ENCODE measurements around the gene KRTAP10-3.

The KRTAP10-3 gene

GRCh38 chr21:44527156-44527982 is 31.2 kb downstream of the KRTAP10-3 start:
- no peak for DNase-seq

- no peak for DNase-seq
Observed at GRCh38 chr21:44526096-44526997, 32.2 kb downstream of the KRTAP10-3 start.

- no peak for DNase-seq
Observed at GRCh38 chr21:44525391-44526095, 33.1 kb downstream of the KRTAP10-3 start.

- DNase-seq: no peak
Observed at GRCh38 chr21:44524414-44525371, 33.9 kb downstream of the KRTAP10-3 start.

DNA sequence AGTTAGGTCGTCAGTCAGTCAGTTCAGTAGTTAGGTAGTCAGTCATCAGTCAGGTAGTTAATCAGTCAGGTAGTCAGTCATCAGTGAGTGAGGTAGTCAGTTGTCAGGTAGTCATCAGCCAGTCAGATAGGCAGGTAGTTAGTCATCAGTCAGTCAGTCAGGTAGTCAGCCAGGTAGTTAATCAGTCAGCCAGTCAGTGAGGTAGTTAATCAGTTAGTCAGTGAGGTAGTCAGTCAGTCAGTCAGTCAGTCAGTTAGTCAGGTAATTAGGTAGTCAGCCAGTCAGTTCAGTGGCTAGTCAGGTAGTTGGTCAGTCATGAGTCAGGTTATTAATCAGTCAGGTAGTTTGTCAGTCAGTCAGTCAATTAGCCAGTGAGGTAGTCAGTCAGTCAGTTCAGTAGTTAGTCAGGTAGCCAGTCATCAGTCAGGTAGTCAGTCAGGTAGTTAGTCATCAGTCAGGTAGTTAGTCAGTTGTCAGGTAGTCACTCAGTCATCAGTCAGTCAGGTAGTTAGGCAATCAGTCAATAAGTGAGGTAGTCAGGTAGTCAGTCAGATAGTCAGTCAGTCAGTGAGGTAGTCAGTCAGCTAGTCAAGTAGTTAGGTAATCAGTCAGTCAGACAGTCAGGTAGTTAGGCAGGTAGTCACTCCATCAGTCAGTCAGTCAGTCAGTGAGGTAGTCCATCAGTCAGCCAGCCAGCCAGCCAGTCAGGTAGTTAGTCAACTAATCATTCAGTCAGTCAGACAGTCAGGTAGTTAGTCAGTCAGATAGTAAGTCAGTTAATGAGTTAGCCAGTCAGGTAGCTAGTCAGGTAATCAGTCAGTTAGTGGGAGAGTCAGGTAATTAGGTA is 34.8 kb downstream of the KRTAP10-3 start:
- no peak for DNase-seq

DNA sequence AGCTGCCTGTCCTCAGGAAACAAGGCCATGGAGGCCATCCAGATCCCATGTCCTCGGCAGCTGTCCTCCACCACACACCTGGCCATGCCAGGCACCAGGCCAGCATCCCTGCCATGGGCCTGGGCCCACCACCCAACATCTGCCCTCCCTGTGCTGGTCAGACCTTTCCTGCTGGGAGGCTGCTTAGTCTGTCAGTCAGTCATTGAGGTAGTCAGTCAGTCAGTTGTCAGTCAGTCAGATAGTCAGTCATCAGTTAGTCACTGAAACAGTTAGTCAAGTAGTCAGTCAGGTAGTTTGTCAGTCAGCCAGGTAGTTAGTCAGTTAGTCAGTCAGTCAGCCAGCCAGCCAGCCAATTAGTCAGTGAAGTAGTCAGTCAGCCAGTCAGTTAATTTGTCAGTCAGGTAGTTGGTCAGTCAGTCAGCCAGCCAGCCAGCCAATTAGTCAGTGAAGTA is 35.8 kb downstream of the KRTAP10-3 start:
- no peak for DNase-seq

GRCh38 chr21:44521928-44522752 is 36.5 kb downstream of the KRTAP10-3 start:
- DNase-seq: no peak

GRCh38 chr21:44521301-44521927 is 37.2 kb downstream of the KRTAP10-3 start:
- DNase-seq: no peak

DNA sequence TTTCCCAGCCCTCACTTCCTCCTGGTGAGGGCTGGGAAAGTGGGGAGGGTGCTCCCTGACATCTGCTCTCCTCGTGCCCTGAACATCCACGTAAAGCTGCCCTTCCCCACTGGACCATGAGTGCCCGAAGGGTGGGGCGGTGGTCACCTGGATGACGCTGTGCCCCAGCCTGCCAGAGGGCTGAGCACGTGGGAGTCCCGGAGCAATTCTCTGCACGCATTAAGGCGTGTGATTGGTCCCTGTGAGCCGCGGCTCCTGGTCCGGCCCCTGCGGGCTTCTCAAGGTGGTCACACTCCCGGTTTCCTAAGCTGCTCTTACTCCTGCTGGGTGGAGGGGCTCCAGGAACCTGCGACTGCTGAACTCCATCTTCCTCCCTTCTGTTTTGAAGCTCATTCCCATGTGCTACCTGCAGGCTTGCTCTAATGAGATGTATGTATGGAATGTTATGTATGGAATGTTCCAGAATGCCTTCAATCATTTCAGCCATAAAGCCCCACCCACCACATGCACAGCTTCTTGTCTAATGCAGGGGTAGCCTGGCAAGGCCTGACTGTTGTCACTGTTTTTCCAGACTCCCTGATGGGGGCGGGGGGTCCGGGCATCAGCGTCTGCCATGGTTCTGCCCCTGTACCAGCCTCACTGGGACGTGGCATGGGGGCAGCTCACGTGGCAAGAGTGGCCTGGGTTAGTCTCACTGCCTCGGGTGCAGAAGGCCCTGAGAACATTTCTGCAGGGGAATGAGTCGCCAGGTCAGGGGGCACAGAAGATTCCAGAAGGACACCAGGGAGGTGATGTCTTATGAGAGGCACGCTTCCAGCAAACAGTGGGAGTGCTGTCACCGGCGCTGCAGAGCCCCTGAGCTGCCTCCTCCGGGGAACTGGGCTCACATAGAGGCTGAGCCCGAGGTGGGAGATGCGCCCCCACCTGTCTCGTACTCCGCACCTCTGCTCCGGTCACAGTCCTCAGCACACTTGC is 38.0 kb downstream of the KRTAP10-3 start:
- DNase-seq: no peak

GRCh38 chr21:44519346-44520325 is 39.0 kb downstream of the KRTAP10-3 start:
- DNase-seq: no peak

GRCh38 chr21:44518686-44519085 is 39.9 kb downstream of the KRTAP10-3 start:
- no peak for DNase-seq

DNA sequence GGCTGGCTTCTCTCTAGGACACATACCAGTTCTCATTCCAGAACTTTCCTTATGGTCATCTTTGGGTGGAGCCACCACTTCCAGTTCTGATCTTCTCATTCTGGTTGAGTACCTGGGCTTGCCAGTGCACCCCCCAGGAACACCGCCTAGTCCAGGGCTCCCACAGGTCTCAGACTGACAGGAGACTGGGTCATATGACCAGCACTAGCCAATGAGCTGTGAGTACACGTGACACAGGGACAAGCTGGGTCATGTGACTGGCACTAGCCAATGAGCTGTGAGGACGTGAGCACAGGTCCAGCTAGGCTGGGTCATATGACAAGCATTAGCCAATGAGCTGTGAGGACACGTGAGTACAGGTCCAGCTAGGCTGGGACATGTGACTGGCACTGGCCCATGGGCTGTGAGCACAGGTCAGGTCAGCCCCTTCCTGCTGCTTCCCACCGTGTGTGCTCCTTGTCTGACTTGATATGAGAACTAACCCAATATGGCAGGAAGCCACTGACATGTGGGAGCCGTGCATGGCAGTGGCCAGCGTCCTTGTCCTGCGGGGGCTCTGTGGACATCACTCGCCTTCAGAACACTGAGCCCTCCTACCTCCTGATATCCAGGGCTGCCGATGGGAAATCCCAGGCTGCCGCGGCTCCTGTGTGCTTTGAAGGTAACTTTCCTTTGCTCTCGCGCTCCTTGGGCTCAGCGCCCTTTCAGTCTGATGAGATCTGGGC is 41.3 kb downstream of the KRTAP10-3 start:
- DNase-seq: no peak

DNA sequence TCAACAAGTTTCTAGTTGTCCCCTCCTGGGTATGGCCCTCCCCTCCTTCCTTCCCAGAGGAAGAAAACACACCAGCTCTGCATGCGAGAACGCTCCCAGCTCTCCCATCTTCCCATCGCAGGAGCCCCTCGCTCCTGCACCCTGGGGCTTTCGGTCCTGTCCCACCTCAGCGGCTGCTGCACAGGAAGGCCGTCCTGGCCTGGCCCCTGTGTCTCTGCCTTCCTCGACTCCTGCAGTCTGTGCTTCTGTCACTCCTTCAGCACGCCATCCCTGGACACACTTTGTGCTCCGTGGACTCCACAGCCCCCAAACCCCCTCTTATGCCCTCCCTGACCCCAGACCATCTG is 41.8 kb downstream of the KRTAP10-3 start:
- DNase-seq: no peak

DNA sequence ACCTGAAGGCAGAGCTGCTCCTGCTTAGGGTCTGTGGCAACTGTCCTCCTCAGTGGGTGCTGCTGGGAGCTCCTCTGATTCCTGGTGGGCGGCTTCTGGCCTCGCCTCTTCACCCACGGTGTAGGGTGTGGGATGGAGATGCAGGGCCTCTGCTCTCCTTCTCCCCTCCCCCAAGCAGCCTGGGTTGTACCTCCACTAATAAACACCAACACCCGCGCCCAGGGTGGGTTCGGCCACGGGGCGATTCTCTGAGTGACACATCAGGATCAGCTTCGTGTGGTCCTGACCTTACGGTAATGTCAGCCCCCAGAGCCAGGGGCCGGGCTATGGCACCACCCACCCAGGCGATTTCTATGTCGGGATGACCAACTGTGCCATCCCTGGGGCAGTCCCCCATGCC is 42.3 kb downstream of the KRTAP10-3 start:
- no peak for DNase-seq

DNA sequence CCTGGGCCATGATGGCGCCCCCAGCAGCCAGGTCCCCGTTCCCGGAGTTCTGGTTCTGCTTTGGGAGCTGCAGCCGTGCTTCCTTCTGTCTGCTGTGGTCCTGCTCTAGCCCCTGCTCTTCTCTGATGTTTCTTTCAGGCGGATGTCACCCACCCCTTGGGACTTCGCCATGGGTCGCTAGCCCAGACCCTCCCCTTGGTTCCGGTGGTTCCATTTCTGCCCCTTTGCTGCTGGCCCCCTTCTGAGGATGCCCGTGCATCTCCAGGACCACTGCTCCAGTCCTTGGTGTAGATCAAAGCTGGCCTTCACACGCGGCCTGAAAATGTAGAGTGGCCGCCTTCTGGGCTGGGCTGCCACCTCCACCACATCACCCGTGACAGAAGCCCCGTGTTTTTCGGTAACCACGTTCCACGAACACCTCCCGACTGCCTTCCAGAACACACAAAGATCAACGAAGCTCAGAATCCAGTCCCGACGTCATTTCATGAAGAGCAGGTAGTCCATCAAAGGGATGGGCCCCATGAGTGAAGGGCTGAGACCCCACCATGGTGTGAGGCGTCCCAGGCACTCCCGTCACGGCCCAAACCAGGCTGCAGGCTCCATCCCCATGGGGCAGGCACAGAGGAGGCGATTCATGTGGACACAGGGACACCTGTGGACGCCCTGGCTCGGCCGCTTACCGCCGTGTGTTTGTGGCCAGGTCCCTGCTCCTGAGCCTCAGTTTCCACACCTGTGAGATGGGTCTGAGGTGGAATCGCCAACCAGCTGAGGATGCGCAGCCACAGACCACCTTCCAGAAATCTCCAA is 43.0 kb downstream of the KRTAP10-3 start:
- DNase-seq: no peak
